ENCODE data around the gene RBFOX1.

RBFOX1 gene

DNA sequence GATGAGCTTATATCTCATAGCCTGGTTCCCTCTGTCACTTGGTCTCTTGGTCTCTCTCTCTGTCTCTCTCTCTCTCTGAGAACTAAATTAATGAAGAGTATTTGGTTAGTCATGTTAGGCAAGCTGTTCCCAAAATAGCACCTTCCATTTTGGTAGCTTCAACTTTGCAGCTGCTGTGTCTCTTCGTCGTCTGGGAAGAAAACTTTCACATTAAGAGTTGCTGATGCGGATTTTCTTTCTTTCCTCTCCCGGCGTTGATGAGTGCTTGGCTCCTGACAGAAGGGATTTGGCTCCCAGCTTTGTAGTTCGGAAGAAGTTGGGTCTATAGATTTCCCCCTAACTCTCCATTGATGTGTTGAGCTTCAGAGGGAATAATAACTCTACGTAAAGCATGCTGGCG is at the start of gene RBFOX1:
RBFOX1 (plus strand) TSS at position 235 of the 400 bp plus-strand sequence.
- DNase-seq, result peak in 1 of 51 donors; percentile 10

DNA sequence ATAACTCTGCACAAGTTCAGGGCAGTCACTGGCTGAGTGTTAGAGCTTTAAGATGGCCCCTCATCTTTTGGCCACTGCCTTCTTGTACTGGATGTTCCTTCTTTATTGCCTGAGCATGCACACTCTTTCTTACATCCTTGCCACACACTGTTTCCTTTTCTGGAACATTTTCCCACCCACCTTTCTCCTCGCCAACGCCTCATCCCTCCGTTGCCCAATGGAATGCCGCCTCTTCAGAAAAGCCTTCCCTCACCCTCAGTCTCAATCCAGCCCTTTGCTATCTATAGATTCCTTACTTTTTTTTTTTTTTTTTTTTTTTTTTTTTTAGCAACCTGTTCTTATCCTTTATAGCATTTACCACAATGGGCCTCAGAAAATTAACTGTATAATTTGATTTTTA is 47.9 kb upstream of the RBFOX1 start:
- no peak for DNase-seq

DNA sequence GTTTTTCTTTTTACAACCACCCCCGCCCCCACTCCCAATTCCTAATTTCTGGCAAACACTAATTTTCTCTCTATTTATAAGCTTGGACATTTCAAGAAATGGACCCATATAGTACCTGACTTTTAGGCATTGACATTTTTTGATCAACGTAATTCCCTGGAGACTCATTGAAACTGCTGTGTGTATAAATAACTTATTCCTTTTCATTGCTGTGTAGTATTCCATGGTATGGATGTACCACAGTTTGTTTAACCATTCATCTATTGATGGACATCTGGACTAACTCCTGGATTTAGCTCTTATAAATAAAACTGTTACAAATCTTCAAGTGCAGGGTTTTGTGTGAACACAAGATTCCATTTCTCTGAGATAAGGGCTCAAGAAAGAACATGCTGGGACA is 47.1 kb upstream of the RBFOX1 start:
- DNase-seq, result no peak

DNA sequence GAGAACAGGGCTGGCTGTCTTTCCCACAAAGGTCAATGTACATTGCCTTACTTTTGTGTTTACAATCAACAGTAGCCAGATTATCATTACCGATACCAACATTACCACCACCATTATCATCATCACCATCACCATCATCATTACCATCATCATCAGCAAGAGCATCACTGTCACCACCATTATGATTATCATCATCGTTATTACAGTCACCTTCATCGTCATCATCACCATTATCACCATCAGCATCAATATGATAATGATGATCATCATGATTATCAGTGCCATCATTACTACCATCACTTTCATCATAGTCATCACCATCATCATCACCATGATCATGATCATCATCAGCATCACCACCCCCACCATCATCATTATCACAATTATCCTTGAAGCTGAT is 43.3 kb upstream of the RBFOX1 start:
- DNase-seq, result no peak

- no peak for DNase-seq
These were observed 42.0 kb upstream of the RBFOX1 start for GRCh38 chr16:7290682-7291081.

DNA sequence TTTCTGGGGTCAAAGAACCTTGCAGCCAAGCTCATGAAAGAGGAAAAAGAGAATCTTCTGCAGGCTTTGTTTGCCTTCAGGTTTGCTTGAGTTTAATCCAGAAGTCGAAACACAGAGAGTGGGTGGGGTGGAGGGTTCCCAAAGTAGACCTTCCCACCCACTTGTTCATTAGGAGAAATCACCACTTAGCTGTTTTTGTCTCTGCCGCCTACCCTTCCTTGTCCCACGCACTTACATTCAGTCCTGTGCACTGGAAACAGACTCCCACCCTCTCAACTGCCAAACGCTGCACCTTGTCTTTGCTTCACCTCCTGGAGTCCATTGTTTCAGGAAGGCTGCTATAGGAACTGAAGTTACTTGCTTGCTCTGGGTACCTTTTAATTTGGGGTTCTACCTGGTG is 38.6 kb upstream of the RBFOX1 start:
- DNase-seq, result no peak

- peak in 19 of 51 donors; percentile 1 to 31 (median 15) for DNase-seq
These were observed 29.5 kb upstream of the RBFOX1 start for GRCh38 chr16:7303052-7303610.

- DNase-seq, result no peak
These were observed 28.9 kb upstream of the RBFOX1 start for GRCh38 chr16:7303660-7304200.

- peak in 2 of 51 donors; percentile 1 to 8 for DNase-seq
These were observed 28.4 kb upstream of the RBFOX1 start for GRCh38 chr16:7304279-7304678.

- DNase-seq, result no peak
These were observed 27.7 kb upstream of the RBFOX1 start for GRCh38 chr16:7304958-7305357.

DNA sequence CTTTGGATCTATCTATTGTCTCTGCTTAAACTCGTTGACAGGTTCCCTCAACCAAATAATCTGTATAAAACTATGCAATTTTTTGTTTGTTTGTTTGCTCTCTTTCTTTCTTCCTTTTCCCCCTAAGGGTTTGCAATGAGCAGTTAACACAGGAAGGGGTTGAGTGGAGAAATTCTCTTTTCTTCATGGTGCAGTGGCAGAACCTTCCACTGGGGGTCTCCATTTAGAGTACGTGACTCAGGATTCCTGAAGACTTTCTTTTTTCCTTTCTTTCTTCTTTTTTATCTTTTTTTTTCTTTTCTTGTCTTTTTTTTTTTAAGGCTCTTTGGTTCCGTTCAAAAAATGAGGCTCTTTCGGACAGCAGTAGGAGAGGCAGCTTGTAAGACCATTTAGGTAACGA is 19.5 kb upstream of the RBFOX1 start:
- no peak for DNase-seq

- no peak for DNase-seq
These were observed 18.5 kb upstream of the RBFOX1 start for GRCh38 chr16:7314163-7314562.

GRCh38 chr16:7315813-7316212 is 16.8 kb upstream of the RBFOX1 start:
- no peak for DNase-seq

DNA sequence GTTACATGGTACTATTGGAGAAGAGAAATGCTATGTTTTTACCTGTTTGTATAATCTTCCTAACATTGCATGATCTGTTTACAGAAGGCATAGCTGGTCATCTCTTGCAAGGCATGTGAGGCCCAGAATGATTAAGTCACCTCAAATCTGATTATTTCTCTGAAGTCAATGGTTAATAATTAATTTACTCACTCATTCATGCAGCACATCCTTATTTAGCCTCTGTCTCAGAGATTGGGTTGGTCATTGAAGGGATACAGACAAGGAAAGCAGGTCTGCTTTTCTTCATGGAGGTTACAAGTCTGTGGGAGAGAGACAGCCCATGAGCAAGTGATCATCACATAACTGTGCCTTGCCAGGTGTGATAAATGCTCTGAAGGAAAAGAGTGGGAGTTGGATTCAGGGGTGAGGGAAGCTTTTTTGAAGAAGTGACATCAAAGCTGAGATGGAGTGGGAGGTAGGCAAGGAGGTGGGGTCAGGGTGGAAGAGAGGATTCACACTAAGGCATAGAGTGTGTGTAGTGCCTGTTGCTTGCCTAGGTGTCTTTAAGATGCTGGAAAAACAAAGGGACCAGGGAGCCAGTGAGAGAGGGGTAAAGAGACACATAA is 16.3 kb upstream of the RBFOX1 start:
- DNase-seq, result no peak

GRCh38 chr16:7317982-7318381 is 14.7 kb upstream of the RBFOX1 start:
- no peak for DNase-seq

- DNase-seq, result no peak
These were observed 14.0 kb upstream of the RBFOX1 start for GRCh38 chr16:7318686-7319085.

DNA sequence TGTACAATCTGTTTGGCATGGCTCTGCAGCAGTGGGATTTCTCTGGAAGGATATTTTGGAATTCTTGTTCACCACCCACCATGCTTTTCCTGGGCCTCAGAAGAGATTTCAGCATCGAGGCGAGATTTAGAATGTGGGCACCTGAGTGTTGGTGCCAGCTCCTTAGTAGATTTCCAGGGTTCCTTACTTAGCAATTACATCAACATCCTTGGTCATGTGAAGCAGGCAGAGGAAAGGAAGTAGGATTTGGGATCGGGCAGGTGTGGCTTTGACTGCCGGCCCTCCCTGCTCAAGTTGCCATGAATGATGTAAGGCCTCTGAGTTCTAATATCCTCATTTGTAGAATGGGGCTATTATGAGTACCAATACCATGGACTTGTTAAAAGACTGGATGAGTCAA is 13.1 kb upstream of the RBFOX1 start:
- no peak for DNase-seq

- DNase-seq, result no peak
These were observed 11.0 kb upstream of the RBFOX1 start for GRCh38 chr16:7321661-7322060.

DNA sequence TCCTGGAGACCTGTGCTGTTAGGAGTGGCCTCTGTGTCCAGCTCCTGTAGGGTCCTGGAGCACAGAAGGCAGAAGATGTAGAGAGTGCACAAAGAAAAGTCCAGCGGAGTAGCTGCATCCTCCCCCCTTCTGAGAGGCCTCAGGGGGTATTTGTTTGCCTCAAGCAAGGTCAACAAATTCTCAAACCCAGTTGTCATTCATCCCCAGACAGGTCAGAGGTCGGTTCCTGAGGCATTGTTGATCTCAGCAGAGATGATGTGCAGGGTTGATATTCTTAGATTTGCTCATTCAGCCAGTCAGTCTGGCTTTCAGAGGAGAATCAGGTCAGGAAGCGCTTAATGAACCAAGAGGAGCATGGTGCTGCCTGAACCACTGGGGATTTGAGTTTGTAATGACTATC is 8.3 kb upstream of the RBFOX1 start:
- DNase-seq, result no peak

GRCh38 chr16:7325834-7326233 is 6.8 kb upstream of the RBFOX1 start:
- DNase-seq, result no peak

- no peak for DNase-seq
These were observed 1.9 kb upstream of the RBFOX1 start for GRCh38 chr16:7330709-7331108.

GRCh38 chr16:7331997-7332396 is 648 bp upstream of the RBFOX1 start:
- no peak for DNase-seq

DNA sequence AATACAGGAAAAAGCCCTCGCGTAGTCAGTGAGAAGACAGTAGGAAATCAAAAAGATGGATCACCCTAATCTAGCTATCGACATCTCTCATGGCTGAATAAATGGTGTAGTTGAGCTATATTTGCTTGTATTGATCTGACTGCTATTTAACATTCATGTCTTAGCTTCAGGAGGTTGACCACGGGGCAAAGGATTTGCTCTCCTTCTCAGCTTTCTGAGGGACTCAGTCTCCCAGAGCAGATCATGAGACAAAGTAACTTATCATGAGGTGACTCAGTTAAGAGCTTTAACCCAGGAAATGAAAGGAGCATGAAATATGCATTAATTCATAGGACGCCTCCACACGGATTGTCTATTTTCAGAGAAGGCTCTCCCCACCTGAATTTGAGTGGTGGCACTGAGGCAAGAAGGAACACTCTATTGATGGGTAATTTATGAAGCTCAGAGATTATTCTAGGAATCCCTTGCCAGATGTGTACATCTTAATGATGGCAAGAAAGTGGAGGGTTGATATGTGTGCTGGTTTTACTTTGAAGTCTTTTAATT is 608 bp downstream of the RBFOX1 start:
- no peak for DNase-seq

Measured in hypothalamus (tissue), 51 donors.